HG03565 (cell line): ENCODE measurements around the gene SNX7.

ENCODE experiments used
- ATAC-seq: cut with Tn5 transposase; IDR thresholded peaks from one replicate; pipeline ENCODE4 v1.9.1; 2021; ENCODE audit warnings: mild to moderate bottlenecking, moderate library complexity; ENCODE audit not compliant: unreplicated experiment

Gene SNX7

GRCh38 chr1:98696077-98696476, 34.6 kb downstream of the SNX7 start:
- ATAC-seq, result no peak

GRCh38 chr1:98697781-98698180, 36.3 kb downstream of the SNX7 start:
- no peak for ATAC-seq

DNA sequence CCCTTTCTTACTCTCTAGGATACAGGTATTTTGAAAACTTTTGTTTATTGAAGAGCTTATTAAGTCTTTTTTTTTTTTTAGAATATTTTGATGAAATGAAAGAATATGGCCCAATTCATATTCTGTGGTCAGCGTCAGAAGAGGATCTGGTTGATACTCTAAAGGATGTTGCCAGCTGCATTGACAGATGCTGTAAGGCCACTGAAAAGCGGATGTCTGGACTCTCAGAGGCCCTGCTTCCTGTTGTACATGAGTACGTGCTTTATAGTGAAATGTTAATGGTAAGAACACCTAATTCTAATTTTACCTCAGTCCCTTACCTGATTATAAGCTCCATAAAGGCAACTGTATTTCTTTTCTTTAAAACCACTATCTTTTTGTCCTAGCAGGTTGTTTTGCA, 37.1 kb downstream of the SNX7 start:
- ATAC-seq, result no peak

- no peak for ATAC-seq
Observed at GRCh38 chr1:98700228-98700627, 38.7 kb downstream of the SNX7 start.

GRCh38 chr1:98702976-98703375, 41.5 kb downstream of the SNX7 start:
- ATAC-seq, result no peak

DNA sequence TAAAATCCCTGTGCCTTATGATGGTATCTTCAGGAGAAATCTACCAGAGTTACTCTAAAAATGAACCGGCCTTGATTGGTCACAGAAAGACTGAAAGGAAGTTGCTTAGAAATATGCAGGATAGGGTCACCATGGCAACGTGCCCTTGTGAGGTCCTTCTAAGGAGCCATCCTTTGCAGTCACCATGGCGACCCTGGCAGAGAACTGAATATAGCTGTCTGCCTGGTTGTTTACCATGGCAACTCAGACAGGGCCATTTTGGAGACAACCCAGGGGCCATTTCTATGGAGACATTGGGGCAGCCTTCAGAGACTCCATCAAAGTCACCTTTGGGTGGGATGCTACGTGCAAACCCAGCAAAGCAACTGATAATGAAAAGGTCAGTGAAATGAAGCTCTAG, 43.0 kb downstream of the SNX7 start:
- ATAC-seq, result no peak

DNA sequence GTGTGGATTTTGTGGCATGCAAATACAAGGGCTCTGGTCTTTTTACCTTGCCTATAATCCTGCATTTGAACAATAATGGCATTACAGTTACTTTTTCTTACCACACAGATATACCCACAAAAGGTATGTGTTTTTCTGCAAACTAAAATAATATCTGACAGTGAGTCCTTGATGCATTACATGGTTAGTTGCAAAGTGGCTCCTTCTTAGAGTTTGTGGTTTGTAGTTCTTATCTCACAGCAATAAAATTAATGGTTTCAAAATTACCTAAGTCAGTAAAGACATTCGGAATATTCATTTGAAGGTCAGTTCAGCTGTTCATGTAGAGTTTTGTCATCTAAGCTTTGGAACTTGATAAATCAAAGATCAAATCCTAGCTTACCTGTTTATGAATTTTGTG, 43.5 kb downstream of the SNX7 start:
- no peak for ATAC-seq

- ATAC-seq, result no peak
Observed at GRCh38 chr1:98705591-98705990, 44.1 kb downstream of the SNX7 start.

- ATAC-seq, result no peak
Observed at GRCh38 chr1:98706173-98706843, 44.8 kb downstream of the SNX7 start.

GRCh38 chr1:98707556-98707955, 46.0 kb downstream of the SNX7 start:
- no peak for ATAC-seq

DNA sequence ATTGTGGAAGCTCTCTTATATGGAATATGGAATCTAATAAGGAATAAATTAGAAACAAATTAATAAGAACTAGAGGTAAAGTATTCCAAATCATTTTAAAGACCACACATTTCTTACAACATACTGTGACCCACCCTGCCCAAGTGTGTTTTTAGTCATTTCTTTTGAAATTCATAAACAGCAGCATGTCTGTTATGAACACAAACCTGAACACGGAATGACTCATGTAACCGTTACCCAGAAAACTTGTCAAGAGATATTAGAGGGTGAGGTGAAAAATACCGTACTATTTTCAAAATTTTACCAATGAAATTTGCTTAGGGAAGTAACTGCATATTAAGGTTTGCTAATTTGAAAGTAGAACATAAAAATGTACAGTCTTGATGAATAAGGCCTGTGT, 48.4 kb downstream of the SNX7 start:
- ATAC-seq, result no peak

DNA sequence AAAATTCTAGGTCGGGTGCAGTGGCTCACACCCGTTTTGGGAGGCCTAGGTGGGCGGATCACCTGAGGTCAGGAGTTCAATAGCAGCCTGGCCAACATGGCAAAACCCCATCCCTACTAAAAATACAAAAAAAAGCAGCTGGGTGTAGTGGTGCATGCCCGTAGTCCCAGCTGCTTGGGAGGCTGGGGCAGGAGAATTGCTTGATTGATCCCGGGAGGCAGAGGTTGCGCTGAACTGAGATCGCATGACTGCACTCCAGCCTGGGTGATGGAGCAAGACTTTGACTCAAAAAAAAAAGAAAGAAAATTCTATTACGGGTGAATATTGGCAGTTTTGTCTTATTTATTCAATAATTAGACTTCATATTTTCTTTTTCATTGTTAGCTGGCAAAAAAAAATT, 62.1 kb downstream of the SNX7 start:
- ATAC-seq, result no peak

DNA sequence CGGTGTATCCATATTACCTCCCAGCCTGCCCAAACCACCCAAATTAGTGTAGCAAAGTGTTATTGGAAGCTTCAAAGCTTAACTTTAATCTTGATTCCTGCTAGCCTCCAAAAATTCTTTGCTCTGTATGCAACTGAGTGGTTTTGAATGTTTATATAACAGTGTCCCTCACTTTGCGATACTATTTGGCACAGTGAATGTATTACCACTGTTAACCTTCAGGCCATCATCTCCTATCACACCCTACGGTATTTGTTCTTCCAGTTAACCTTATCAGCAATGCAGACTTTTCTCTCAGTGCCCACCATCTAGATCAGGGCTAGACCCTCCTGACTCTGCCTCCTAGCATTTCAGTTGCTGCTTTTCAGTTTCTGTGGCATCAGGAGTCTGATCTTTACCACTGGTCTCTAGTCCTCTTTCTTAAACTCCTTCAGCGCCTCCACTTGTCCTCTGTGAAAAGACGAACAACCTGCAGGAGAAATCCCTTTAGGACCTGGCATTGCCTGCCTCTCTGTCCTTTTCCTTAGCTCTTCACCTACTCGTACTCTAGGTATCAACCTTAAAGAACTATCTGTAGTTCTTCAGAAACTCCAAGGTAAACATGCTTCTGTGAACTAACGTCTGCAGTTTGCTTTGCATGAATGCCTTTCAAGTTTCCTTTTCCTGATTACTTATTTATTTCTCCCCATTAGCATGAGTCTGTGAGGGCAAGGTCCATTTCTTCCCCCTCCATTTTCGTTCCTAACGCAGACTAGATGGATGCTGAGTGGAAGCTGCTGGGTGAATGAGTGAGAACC, 71.7 kb downstream of the SNX7 start:
- no peak for ATAC-seq

DNA sequence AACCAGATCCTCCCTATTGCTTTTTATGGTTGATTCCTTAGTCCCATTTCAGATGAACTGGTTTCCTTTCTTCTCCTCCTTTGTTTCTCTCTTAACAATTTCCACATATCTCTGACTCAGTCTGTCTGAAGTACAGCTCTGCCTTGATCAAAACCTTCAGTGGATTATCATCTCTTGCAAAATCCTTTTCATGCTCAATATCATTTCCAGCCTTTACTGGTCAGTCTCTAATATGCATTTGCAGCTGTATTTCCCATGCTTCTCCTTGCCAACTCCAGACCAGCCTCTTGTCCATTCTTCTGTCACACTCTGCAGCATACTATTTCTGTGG, 72.2 kb downstream of the SNX7 start:
- no peak for ATAC-seq

- no peak for ATAC-seq
Observed at GRCh38 chr1:98735756-98736155, 74.2 kb downstream of the SNX7 start.

DNA sequence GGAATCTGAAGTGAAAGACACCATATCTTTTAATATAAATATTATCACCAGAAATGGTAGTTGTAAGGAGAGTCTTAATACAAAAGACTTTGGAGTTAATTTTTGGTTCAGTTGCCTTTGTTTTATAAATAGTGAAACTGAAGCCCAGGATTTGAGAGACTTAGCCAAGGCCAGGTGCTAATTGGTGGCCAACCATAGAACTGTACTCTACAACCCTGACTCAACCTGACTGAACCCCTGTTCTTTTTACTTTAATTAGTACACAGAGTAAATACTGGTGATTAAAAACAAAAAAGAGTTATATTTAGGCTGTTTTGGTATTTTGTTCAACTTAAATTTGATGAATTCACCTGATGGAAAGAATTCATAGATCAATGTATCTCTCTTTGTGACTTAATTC, 76.3 kb downstream of the SNX7 start:
- no peak for ATAC-seq

- ATAC-seq, result no peak
Observed at GRCh38 chr1:98739762-98740161, 78.2 kb downstream of the SNX7 start.

DNA sequence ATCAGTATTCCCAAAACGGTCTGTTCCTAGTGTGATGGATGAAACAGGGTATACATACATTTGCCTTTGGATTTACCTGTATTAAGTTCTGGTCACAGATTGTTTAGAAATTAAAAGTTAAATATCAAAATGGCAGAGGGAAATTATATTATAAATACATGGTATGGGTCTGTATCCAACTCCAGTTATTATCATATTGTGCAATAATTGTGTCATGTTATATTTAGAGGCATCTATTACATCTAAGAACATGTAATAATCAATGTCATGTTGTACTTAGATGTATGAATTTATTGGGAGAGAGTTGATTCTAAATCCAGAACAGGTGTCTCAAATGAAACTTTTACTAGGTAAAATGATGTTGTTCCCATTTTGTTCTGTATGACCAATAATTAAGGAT, 79.6 kb downstream of the SNX7 start:
- no peak for ATAC-seq

DNA sequence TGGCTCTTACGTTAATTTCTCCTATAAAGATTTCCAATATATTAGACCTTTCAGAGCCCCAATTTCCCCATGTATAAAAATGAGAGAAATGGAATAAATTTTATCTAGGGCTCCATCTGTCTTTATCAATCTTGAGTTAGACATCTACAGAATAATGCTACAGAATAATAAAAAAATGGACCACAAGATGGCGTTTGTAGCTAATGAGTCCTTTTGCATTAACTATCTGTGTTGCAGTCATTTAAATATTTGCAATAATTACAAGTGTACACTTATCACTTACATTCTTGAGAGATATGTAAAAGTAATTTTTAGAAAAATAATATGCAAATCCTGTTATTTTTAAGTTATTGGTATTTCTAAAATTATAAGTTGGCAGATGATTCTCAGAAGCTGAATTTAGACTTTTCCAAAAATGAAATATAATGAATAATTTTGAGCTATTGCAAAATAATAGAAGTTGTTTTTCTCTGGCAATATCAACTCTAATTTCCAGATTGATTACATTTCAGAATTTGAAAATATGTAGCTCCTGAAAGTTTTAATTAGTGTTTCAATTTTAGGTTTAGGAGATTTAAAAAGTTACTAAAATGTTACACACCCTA, 87.7 kb downstream of the SNX7 start:
- ATAC-seq, result peak; percentile 46

GRCh38 chr1:98754176-98754575, 92.7 kb downstream of the SNX7 start:
- ATAC-seq, result no peak

GRCh38 chr1:98761219-98761865, 99.8 kb downstream of the SNX7 start:
- ATAC-seq, result no peak
